Retina (tissue), 1 donor: ENCODE measurements around the gene SPATA31D4.
A peak's percentile ranks its signal among the peaks of the same experiment; 100 is the strongest.
"Not testable (repeated sequence)": the region's sequence is repeated elsewhere in the genome, so short reads cannot be mapped to it uniquely, and the experiment has no call there.

Experiments
- DNase-seq: peaks from one replicate; pipeline ENCODE4 v3.0.0-alpha.2; 2016

SPATA31D4 gene

DNA sequence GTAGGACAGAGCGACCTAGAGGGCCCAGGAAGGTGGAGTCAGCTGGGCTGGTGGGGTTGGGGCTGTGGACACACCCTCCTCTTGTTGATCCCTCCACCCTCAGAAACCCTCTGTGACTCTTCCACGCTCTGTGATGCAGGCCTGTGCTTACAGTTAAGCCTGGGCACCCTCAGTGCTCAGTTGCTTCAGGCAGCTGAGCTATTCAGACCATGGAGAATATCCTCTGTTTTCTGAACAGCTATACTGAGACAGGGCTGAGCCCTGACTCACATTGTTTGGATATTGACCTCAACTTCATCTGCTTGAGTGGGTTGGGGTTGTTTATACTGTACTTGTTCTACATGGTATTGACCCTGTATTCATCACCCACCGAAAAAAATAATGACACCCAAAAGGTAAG, at the start of gene SPATA31D4:
TSS of gene SPATA31D4 (plus strand) at position 124 of the 400 bp plus-strand sequence. CDS start at position 210, 86 bp downstream.
- DNase-seq: not testable (repeated sequence)

DNA sequence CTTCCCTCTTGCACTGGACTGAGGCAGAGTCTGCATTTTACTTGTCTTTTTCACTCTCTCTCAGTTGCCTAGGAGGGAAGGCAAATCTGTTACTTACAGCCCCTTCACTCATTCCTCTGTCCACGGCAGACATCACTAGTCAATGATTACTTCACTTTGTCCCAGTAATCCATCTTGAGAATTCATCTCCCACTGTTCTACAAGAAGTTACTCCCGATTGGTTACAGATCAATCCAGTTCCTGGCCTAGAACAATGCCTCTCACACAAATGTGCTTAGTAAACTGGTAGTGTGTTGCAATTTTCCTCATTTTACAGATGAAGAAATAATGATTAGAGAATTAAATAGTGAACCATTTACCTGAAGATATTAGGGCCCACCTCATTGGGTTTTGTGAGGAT, 49.7 kb upstream of the SPATA31D4 start:
- no peak for DNase-seq

DNA sequence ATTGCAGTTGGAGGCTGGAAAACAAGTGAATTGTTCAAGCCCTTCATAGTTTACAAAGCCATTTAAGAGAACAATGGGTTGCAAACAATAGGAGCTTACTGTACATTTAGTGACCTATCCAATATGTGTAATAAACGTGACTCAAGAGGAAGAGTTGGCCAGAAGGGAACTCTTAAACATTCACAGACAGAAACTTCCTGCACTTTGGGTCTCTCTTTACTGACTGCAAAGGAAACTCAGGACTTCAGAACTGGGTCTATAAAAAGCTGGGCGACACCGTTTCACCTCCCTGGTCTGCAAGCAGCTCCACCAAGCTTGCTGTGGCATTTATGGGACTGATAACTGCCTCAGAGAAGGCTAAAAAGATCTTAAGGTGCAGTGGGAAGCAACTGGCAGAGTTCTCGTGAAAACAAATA, 48.7 kb upstream of the SPATA31D4 start:
- peak; percentile 17 for DNase-seq

DNA sequence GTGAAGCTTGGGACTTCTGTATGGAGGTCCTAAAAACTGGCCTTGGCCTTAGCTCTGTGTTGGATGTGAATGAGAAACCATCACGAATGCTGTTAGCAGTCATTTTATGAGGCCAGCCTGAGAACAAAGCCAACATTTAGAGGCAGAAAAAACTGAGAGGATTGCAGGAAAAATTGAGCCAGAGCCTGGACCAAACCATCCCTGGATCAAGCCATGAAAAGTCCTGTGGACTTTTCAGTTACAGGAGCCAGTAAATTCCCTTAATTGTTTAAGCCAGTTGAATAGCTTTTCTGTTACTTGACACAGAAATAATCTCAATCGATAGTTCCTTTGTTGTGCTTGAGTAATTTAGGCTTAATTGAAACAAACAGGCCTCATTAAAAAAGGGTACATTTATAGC, 42.6 kb upstream of the SPATA31D4 start:
- DNase-seq: peak; percentile 52

DNA sequence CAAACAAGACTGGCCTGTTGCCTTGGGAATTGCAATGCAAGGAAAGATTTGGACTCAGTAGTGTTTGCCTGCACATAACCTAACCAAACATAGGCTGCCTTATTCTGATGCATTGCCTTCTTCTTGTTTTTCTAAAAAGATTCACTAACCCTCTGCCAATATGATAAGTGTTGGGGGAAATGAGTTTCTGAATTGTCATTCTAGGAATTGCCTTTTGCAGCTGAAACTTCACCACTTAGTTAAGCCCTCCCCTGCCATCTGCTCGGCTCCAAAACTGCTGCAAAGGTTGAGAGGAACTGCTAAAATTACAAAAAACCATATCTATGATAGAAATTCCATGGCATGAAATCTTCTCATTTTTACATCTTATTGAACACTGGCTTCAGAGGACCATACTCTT, 41.6 kb upstream of the SPATA31D4 start:
- DNase-seq: no peak

DNA sequence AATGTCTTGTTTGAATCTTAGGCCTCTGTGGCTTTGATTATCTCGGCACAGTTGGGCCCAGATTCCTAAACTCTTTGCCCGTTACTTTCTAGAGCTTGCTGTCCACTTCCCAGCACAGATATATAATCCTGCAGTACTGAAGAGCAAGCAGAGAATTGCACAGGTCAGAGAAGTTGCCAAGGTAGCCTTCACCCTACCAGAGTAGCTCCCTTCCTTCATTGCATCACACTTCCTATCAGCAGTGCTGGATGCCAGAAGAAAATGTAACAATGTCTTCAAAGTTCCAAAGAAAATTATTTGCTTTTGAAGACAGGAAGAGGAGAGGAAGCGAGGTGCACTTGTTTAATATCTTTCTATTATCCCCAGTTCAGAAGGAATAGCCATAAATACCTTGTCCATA, 38.1 kb upstream of the SPATA31D4 start:
- no peak for DNase-seq

DNA sequence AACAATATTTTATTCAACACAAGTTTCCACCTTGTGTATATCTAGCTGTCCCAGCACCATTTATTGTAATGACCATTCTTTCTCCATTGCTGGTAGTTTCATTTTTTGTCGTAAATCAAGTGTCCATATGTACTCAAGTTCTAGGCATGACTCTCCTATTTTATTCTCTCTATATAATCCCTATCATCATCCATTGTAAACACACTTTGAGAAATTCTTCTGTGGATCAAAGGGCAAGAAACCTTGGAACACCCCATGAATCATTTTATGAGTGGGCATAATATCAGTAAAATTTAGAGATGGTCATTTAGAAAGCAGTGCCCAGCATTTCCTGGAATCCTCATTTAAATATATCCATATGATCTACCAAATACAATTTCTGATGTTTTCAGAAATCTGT, 35.8 kb upstream of the SPATA31D4 start:
- DNase-seq: no peak

DNA sequence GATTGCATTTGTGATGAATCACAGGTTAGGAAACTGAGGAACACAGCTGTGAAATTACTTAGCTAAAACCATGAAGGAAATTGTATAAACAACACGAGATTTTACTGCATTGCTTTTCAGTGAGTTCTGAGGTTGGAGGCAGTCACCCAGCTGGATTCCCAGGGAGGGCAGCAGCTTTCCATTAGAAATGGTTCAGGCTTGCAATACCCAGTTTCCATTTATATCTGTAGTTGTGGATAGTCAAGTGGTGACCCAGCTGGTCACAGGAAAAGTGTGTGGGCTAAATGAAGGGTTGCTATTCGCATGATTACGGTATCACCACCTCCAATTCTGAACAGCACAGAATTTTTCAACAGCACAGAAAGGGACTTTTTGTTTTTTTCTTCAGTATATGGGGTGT, 34.3 kb upstream of the SPATA31D4 start:
- DNase-seq: no peak

DNA sequence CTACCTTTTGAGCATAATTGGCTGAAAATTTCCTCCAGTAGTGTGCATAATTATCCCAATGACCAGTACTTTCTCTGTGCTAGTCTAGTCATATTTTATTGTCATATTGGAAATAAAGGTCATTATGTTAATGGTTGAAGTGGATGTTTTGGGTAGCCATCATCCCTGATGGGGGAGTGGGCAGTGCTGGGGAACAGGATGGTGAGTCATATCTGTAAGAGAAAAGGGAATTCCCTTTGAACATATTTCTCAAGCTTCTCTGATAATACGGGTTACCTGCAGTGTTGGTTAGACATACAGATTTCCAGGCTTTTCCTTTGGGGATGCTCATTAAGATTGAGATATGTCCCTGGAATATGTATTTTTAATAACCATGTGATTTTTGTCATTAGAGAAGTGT, 33.3 kb upstream of the SPATA31D4 start:
- DNase-seq: no peak

DNA sequence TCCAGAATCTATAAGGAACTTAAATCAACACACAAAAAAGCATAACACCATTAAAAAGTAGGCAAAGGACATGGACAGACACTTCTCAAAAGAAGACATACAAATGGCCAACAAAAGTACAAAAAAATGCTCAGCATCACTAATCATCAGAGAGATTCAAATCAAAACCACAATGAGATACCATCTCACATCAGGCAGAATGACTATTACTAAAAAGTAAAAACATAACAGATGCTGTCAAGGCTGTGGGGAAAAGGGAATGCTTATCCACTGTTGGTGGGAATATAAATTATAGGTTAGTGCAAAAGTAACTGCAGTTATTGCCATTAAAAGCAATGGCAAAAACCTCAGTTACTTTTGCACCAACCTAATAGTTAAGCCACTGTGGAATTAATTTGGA, 32.2 kb upstream of the SPATA31D4 start:
- DNase-seq: no peak

DNA sequence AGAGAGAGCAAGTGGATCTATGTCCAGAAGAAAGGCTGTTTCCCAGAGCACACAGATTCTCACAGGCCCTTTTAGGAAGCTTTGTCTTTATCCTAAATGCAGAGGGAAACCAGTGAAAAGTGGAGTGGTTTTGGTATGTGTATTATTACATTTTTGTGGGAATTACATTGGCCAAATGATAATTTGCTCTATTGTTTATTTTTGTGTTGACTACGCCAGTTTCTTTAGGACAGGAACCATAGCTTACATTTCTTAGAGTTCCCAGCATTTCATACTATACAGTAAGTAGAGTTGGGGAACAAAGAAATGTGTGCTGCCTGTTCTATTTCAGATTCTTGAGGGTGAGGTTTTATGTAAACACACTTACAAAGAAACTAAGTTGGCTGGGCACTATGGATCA, 29.4 kb upstream of the SPATA31D4 start:
- DNase-seq: no peak

DNA sequence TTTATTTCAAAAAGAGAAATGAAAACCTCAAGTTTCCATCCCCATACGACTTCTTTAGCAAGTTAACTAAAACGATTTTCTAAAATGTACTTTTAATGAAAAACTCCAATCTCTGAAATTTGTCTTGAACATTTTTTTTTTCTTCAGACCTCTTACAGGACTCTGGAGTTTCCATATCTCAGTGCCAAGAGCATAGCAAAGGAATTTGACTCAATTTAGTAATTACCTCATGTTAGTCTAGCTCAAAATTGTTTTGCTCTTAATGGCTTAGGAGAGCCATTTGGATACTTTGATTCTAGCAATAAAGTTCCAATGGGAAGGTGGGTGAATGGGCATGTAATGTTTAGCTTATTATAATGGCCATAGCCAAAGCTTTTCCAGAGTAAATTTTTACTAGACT, 26.0 kb upstream of the SPATA31D4 start:
- no peak for DNase-seq

DNA sequence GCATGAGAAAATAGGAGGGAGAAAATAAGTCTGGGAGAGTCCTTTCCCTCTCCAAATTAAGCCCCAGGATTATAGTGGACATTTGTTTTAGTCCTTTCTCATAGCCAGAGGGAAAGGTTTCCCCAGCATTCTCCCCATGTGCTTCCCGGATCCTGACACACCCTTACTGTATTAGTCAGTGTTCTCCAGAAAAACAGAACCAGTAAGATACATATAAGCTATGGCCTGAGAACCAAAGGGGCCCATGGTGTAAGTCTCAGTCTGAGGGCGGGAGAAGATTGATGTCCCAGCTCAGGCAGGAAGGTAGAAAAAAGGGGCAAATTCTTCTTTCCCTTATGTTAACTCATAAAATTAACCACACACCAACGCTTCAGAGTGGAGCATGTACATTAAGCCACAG, 25.6 kb upstream of the SPATA31D4 start:
- DNase-seq: no peak

DNA sequence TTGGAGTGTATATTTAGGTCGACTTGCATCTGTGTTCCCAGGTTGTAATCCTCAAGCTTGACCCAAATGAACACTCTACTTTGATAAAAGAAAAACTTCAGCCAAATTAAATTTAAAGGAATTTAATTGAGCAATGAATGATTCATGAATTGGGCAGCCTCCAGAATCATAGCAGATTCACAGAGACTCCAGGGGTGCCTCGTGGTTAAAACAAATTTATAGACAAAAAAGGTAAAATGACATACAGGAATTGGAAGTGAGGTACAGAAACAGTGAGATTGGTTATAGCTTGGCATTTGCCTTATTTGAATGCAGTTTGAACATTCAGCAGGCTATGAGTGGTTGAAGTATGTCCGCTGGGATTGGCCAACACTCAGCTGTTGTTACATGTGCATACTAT, 21.6 kb upstream of the SPATA31D4 start:
- no peak for DNase-seq

DNA sequence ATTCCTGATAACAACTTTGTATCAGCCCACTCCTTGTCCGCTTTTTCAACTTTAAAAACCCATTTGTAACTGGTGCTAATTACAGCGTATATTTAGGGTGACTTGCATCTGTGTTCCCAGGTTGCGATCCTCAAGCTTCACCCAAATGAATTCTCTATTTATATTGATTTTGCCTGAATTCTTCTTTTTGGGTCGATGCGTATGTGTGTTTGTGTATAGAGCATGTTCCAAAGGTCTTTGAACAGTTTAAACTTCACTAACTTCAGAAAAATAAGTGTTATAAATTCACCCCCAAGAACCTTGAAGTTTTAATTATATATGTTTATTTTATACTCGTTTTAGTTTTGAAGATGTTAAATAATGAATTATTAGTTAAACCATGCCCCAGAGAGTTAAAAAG, 16.1 kb upstream of the SPATA31D4 start:
- no peak for DNase-seq

DNA sequence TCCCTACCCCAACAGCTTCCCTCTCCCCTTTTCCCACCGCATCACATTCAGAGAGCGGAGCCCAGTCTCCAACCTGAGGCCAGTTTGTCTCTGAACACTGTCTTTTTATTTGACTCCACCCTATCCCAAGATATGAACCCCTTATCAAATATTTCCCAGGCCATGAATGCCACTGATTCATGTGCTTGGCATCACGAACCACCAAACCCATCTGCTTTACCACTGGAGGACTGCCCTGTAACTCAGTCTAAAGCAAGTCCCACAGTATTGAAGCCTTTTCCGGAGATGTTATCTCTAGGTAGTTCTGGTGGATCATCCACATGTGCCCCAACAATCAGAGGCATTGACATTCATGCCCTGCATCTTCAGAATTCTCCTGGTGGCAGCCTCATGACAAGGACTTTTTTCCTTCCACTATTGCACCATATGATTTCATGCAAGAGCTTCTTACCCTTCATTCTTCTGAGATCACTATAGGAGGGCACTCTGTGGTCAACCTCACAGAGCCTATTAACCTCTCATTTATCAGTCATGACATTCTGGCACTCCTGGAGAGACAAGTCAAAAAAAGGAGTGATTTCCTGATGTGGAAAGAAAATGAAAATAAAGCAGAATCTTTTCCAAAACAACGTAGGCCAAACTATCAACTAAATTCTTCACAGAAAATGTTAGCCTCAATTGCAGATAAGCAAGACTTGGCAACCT, 12.3 kb upstream of the SPATA31D4 start:
- no peak for DNase-seq

DNA sequence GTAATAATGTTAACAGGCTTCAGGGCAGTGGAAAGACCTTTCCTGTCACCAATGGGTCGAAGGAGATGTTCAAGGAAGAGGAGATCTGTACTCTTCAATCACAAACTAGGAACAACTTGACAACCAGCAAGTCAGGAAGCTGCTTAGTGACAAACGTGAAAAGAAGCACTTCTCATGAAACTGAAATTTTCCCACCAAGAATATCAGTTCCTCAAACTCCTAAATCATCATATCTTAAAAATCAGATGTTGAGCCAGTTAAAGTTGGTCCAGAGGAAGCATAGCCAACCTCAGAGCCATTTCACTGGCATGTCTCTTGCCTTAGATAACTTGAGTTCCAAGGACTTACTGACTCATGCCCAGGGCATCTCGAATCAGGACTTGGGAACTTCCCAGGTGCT, 9.7 kb upstream of the SPATA31D4 start:
- not testable (repeated sequence) for DNase-seq

DNA sequence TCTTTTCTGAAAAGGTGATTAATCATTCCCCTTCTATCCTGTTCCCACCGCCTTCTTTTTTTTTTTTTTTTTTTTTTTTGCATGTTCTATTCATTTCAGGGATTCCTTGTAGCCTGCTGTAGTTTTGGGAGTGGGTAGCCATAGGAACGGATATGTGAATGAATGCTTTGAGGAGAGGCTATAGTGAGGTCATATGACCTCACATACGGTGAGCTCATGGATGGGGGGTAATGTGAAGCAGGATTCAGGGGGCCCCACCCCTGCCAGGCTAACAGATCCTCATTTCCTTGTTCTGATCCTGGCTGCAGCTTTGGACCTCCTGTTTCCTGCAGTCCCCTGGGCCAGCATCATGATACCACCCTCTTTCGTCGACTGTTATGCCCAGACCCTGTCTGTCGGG, 1.9 kb downstream of the SPATA31D4 start:
- DNase-seq: not testable (repeated sequence)

DNA sequence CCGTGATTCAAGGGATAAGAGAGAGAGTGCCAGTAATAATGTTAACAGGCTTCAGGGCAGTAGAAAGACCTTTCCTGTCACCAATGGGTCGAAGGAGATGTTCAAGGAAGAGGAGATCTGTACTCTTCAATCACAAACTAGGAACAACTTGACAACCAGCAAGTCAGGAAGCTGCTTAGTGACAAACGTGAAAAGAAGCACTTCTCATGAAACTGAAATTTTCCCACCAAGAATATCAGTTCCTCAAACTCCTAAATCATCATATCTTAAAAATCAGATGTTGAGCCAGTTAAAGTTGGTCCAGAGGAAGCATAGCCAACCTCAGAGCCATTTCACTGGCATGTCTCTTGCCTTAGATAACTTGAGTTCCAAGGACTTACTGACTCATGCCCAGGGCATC, 5.3 kb downstream of the SPATA31D4 start:
- not testable (repeated sequence) for DNase-seq

DNA sequence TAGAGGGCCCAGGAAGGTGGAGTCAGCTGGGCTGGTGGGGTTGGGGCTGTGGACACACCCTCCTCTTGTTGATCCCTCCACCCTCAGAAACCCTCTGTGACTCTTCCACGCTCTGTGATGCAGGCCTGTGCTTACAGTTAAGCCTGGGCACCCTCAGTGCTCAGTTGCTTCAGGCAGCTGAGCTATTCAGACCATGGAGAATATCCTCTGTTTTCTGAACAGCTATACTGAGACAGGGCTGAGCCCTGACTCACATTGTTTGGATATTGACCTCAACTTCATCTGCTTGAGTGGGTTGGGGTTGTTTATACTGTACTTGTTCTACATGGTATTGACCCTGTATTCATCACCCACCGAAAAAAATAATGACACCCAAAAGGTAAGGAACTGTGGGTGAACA, 15.2 kb downstream of the SPATA31D4 start, which contains the start of gene SPATA31D3:
TSS of gene SPATA31D3 (plus strand) at position 108 of the 400 bp plus-strand sequence. CDS start at position 194, 86 bp downstream.
- DNase-seq: not testable (repeated sequence)

DNA sequence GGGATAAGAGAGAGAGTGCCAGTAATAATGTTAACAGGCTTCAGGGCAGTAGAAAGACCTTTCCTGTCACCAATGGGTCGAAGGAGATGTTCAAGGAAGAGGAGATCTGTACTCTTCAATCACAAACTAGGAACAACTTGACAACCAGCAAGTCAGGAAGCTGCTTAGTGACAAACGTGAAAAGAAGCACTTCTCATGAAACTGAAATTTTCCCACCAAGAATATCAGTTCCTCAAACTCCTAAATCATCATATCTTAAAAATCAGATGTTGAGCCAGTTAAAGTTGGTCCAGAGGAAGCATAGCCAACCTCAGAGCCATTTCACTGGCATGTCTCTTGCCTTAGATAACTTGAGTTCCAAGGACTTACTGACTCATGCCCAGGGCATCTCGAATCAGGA, 20.4 kb downstream of the SPATA31D4 start:
- DNase-seq: not testable (repeated sequence)

DNA sequence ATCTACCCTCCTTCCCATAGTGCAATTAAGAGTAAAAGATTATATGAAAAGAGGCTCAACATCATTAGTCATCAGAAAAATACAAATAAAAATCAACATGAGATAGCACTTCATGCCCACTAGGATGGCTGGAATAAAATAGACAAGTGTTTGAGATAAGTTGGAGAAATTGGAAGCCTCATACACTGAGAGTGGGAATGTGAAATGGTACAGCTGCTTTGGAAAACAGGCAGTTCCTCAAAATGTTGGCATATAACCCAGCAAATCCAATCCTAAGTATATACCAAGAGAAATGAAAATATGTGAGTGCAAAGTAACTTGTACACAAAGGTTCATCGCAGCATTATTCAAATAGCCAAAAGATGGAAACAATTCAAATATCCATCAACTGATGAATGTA, 24.9 kb downstream of the SPATA31D4 start:
- no peak for DNase-seq

DNA sequence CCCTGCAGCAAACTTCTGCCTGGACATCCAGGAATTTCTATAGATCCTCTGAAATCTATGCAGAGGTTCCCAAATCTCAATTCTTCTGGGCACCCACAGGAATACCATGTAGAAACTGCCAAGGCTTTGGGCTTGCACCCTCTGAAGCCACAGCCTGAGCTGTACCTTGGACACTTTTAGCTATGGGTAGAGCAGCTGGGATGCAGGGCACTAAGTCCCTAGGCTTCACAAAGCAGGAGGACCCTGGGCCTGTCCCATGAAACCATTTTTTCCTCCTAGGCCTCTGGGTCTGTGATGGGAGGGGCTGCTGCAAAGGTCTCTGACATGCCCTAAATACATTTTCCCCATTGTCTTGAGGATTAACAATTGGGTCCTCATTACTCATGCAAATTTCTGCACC, 27.4 kb downstream of the SPATA31D4 start:
- no peak for DNase-seq

DNA sequence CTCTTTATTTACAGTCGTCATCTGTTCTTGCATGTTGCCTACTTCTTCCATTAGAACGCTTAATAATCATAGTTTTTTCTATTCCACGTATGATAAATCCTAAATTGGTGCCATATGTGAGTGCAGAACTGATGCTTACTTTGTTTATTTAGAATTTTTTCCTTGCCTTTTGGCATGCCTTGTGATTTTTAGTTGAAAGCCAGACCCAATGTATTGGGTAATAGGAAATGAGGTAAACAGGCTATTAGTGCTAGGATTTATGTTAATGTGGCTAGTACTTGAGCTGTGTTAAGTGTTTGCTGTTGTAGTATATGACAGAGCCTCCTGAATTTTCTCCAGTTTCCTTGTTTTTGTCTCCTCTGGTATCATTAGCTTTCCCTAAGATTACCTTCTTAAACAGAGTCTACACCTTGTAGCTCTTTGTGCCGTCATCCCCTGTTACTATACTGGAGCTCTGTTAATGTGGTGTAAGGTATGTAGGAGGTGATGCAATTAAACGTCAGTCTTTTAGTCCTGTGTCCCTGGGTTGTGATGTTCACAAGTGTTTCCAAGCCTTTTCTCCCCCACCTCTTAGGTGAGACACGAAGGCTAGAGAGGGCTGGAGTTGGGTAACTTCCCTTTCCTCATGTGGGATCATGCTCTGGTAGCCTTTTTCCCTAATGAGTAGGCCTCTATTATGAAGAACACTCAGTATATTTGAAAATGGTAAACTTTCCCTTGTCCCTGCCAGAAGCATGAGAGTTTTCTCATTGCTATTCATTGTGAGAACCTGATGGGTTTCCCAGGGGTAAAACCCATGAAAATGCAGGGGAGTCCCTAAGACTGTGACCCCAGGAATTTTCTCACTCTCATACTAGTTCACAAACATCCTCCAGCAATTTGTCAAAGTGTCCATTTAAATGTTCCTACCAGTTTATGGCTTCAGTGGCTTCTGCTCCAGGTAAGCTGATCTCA, 36.3 kb downstream of the SPATA31D4 start:
- no peak for DNase-seq
